Skin of body (tissue), 2 donors: ENCODE results near the gene CASZ1. TPM values are rescaled to one million over a fixed set of nuclear protein-coding genes. Genes with fewer than 3 reads are reported as not detected.

Source experiments
- DNase-seq: peaks from one replicate; lab custom pipeline; 2025; lab: John Stamatoyannopoulos, UW
- total RNA-seq: library from RNA; depleted of rRNA; stranded (reverse); fragments of >200 nt; gene quantifications from one replicate; pipeline ENCODE4 v1.2.3, GENCODE V29; 2014

The CASZ1 gene
- total RNA-seq, 1 donor from 2014 or later = 34.0 TPM

GRCh38 chr1:10688409-10688786, 108.0 kb downstream of the CASZ1 start:
- DNase-seq = no peak

GRCh38 chr1:10687782-10688408, 108.6 kb downstream of the CASZ1 start:
- DNase-seq = no peak

GRCh38 chr1:10687251-10687651, 109.2 kb downstream of the CASZ1 start:
- DNase-seq = no peak

GRCh38 chr1:10686404-10687040, 109.9 kb downstream of the CASZ1 start:
- no peak for DNase-seq

- DNase-seq = no peak
Measured at GRCh38 chr1:10685808-10686403, 110.5 kb downstream of the CASZ1 start.

- no peak for DNase-seq
Measured at GRCh38 chr1:10685196-10685807, 111.1 kb downstream of the CASZ1 start.

- DNase-seq = no peak
Measured at GRCh38 chr1:10684221-10684620, 112.2 kb downstream of the CASZ1 start.

- DNase-seq = no peak
Measured at GRCh38 chr1:10682449-10683309, 113.8 kb downstream of the CASZ1 start.

- no peak for DNase-seq
Measured at GRCh38 chr1:10682108-10682445, 114.4 kb downstream of the CASZ1 start.

GRCh38 chr1:10681296-10682107, 114.9 kb downstream of the CASZ1 start:
- no peak for DNase-seq

GRCh38 chr1:10680487-10680886, 116.0 kb downstream of the CASZ1 start:
- no peak for DNase-seq

GRCh38 chr1:10679496-10680220, 116.8 kb downstream of the CASZ1 start:
- peak; percentile 34 for DNase-seq

- no peak for DNase-seq
Measured at GRCh38 chr1:10678852-10679251, 117.6 kb downstream of the CASZ1 start.

- no peak for DNase-seq
Measured at GRCh38 chr1:10678402-10678801, 118.0 kb downstream of the CASZ1 start.

- DNase-seq = no peak
Measured at GRCh38 chr1:10677491-10678391, 118.7 kb downstream of the CASZ1 start.

GRCh38 chr1:10676963-10677362, 119.5 kb downstream of the CASZ1 start:
- no peak for DNase-seq

GRCh38 chr1:10675813-10676212, 120.6 kb downstream of the CASZ1 start:
- no peak for DNase-seq

- DNase-seq = no peak
Measured at GRCh38 chr1:10674700-10675609, 121.5 kb downstream of the CASZ1 start.
